Amygdala (tissue), 56 donors: ENCODE results near the gene SERP1.
A peak's percentile ranks its signal among the peaks of the same experiment; 100 is the strongest.

Experiments
- DNase-seq, 56 donors: peaks; one replicate each; lab custom pipeline; 2025; lab: John Stamatoyannopoulos, UW

The SERP1 gene

DNA sequence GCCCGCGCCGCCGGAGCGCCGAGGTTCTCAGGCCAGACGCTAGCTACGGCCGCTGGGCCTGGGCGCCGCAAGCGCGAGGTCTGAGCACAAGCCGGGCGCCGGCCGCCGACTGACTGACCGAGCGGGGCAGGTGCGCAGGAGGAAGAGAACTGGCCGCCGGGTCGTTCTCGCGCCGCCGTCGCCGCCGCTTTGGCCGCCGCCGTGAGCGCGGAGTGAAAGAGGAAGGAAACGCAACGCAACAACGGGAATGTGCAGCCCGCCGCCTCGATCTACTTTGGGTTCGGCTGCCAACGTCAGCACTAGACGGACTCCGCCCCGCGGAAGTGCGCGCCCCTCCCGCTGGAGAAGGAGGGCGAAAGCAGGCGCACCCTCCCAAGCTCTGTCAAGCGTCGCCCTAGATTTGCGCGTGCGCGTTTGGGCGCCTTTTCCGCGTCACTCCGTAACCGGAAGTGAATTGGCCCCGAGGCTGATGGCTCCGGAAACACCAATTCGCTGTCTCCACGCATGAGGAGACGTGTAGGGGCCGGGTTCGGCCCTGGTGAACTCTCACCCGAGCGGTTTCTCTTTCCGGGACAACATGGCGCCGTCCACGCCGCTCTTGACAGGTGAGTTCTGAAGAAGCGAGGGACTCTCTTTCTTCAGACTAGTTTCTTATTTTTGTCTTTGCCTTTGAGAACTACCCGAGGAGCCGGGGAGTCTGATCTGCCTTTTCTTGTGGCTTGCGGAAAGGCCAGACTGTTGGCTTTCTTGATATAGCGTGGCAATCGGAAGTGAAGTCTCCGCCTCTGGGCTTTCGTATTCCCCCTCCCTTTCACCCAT, at the start of gene SERP1, which contains the start of gene EIF2A:
Gene SERP1, minus strand, starts transcription at position 271 of the 819 bp plus-strand sequence. CDS start 361 bp downstream, outside the sequence.
Gene EIF2A, plus strand, starts transcription at position 562 of the 819 bp plus-strand sequence. Its CDS starts 16 bp downstream, at position 578.
- peak; percentile 83 to 100 (median 98) for DNase-seq

DNA sequence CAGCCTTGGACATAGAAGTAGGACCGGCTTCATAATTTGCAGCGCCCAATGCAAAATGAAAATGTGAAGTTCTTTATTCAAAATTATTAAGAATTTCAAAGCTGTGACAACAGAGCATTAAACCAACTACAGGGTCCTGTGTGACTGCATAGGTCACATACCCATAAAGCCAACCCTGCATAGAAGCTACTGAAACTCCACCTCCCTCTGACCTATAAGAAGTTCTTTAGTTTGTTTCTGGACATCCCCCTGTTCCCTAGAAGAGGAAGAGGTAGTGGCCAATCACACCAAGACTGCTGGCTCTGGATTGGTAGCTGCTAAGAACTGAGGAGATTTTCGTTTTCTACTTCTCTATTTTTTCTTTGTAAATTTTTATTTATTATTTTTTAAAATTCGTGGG, 47.9 kb upstream of the SERP1 start:
- no peak for DNase-seq

DNA sequence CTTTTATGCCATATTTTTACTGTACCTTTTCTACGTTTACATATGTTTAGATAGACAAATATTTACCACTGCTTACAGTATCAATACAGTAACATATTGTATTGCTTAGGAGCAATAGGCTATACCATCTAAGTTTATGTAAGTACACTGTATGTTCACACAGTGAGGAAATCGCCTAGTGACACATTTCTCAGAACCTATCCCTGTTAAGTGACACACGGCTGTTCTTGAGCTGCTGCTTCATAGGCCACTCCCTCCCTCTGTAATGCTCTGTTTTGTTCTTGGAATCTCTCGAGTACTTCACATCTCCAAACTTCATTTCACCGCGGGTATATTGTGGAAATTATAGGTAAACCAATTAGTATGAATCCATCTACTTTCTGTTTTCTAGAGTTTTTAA, 43.5 kb upstream of the SERP1 start:
- no peak for DNase-seq

- no peak for DNase-seq
Measured at GRCh38 chr3:150588027-150588830, 41.9 kb upstream of the SERP1 start.

GRCh38 chr3:150583028-150583427, 36.7 kb upstream of the SERP1 start:
- no peak for DNase-seq

GRCh38 chr3:150582620-150583019, 36.3 kb upstream of the SERP1 start:
- no peak for DNase-seq

DNA sequence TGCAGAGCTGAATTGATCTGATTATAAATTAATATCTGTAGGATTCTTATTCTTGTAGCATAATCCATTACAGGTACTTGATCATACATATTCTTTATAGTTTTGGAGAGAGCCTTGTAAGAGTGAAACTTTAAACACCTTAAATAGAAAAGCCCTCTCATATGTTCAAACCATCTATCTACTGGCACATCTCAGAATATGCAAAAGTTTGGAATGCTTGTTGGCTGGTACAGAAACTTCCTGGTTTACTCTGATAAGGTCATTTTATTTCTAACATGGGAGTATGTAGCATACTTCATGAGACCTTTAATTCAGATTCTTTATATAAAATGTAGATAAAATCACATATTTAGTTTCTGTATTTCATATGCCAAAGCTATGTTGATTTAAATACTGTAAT, 34.9 kb upstream of the SERP1 start:
- no peak for DNase-seq

DNA sequence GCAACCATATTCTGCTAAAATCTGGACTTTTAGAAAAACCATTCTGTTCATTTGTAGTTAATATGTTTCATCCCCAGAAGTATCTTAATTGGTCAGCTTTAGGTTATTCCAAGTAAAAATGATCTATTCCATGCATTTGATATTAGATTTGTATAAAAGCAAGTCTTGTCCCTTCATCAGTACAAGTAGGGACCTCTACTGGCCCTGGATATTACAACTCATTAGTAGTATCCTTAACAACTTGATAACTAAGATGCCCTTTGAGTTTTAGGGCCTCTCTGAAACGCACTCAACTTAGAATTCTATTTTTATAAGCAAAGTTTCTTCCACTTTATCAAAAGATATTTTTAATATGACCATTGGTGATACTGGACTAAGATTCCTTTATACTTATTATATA, 31.6 kb upstream of the SERP1 start:
- no peak for DNase-seq

GRCh38 chr3:150567328-150567727, 21.0 kb upstream of the SERP1 start:
- DNase-seq, result no peak

DNA sequence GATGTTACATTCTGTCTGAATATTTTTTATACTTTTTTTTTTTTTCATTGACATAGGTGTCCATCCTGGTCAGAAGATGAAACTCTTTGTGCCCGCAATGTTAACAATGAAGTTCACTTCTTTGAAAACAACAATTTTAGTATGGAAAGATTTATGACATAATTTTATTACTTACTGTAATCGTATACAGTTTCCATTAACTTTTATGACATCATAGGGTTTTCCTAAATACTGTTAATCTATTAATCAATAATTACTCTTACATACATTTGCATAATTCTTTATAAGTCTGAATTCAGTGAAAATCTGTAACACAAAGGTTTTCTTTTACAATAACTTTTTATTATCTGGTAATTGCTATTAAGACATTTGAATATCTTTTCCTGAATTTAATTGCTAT, 17.9 kb upstream of the SERP1 start:
- no peak for DNase-seq

DNA sequence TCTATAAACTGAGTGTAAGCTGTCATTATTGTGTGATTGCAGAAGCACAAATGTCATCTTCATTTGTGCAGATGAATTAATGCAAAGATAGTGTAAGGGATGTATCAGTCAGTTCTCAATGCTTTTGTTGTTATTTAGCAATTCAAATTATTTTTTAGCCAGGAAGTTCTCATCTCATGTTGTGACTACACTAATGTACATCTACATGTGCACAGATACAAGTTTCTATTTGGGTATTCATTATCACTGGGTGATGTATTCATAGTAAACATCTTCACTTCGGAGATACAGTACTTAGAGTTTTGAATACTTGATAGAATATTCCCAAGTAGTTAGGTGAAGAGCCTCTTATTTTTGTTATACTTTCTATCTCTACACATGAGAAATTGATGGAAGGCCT, 11.4 kb upstream of the SERP1 start:
- no peak for DNase-seq

- no peak for DNase-seq
Measured at GRCh38 chr3:150556792-150557191, 10.5 kb upstream of the SERP1 start.

GRCh38 chr3:150555859-150556436, 9.7 kb upstream of the SERP1 start:
- no peak for DNase-seq

GRCh38 chr3:150547045-150547741, 897 bp upstream of the SERP1 start:
- no peak for DNase-seq

- peak in 34 of 56 donors; percentile 1 to 75 (median 51) for DNase-seq
Measured at GRCh38 chr3:150545419-150546225, 674 bp downstream of the SERP1 start.

- no peak for DNase-seq
Measured at GRCh38 chr3:150544726-150545125, 1.6 kb downstream of the SERP1 start.

DNA sequence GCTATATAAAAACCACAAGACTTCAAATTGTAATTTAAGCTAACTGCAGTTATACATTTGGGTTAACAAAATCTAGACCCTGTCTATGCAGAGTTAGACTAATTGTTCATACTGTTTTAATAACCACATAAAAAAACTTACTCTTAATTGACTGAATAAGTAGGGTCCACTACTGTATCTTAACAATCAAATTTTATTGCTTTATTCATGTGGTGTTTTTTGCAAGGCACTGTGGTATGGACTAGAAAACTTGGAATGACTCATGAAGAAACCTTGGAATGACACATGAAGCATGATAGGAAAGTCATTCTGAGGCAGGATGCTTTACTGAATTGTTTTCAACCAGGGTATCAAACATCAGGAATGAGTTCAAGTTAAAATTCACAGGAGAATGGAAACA, 2.3 kb downstream of the SERP1 start:
- no peak for DNase-seq

DNA sequence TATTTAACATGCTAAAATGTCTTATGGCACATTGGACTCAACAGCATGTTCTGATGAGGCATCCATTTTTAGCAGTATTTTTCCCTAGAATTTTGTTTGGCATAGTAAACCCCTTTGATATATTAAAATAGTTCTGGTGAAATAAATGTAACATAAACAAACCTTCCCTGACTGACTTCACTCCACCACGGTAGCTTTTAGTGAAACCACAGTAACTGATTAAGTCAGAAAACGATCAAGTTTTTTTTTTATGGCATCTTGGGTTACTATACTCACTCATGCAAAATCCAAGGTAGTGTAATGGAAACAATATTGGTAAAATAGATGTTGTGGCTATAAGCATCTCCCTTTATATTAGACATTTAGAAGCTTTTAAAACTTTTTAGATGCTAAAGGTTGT, 2.8 kb downstream of the SERP1 start:
- DNase-seq, result no peak

GRCh38 chr3:150543128-150543527, 3.2 kb downstream of the SERP1 start:
- DNase-seq, result no peak

GRCh38 chr3:150540991-150541390, 5.3 kb downstream of the SERP1 start:
- no peak for DNase-seq
